OCI-LY1 (cell line): ENCODE results near the gene FBLIM1.

Experiments
- EZH2 ChIP-seq: fragments of 200-600 bp; sonication (generic), shearing (Covaris generic); IDR thresholded peaks from 2 replicates; pipeline ENCODE4 v1.8.0; 2017; ENCODE audit warnings: borderline replicate concordance, mixed run types, mild to moderate bottlenecking, antibody characterized with exemption, low read length, moderate library complexity, mixed read lengths
- TF ChIP-seq, protein P1 (sequence below): fragments of 200-600 bp; sonication (generic), shearing (Covaris generic); IDR thresholded peaks from 2 replicates; pipeline ENCODE4 v1.5.1; 2017; ENCODE audit warnings: mild to moderate bottlenecking, antibody characterized with exemption, low read length, moderate library complexity, mixed read lengths

DNA sequence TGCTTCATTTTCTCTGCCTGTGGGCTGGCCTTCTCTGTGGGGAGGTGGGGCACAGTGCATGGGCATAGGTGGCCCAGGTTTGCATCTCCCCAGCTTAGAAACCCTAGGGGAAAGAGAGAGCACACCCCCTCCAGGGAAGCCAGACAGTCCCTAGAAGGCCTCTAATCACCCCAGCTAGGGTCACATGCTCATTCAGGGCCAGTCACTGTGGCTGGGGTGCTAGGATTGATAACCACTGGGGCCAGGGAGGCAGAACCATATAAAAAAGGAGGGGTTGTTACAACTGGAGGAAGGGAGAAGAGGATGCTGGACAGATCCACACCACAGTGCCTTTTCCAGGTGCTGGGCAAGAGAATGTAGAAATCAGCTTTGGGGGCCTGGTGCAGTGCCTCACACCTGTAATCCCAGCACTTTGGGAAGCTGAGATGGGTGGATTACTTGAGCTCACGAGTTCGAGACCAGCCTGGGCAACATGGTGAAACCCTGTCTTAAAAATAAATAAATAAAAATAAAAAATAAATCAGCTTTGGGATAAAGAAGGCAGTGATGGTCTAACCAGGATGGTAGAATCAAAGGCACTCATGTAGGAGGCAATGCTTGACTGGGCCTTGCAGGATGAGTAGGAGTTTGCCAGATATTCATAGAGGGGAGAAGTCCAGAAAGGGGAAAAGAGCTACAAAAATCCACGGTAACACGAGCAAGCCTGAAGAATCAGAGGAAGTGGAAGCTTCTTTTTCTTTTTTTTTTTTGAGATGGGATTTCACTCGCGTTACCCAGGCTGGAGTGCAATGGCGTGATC is 19.5 kb downstream of the FBLIM1 start:
- TF ChIP-seq, protein P1, sequence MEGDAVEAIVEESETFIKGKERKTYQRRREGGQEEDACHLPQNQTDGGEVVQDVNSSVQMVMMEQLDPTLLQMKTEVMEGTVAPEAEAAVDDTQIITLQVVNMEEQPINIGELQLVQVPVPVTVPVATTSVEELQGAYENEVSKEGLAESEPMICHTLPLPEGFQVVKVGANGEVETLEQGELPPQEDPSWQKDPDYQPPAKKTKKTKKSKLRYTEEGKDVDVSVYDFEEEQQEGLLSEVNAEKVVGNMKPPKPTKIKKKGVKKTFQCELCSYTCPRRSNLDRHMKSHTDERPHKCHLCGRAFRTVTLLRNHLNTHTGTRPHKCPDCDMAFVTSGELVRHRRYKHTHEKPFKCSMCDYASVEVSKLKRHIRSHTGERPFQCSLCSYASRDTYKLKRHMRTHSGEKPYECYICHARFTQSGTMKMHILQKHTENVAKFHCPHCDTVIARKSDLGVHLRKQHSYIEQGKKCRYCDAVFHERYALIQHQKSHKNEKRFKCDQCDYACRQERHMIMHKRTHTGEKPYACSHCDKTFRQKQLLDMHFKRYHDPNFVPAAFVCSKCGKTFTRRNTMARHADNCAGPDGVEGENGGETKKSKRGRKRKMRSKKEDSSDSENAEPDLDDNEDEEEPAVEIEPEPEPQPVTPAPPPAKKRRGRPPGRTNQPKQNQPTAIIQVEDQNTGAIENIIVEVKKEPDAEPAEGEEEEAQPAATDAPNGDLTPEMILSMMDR, result no peak
- no peak for TF ChIP-seq EZH2
